Stimulated activated CD4-positive, alpha-beta T cell treated with anti-CD3 and anti-CD28 coated beads, Interleukin-1b, Interleukin-23, amount 100 ng/mL, for 4 hours (primary cell): ENCODE results near the gene TJP3.

Experiments
- DNase-seq, 2 donors: peaks; one replicate each; pipeline ENCODE4 v3.0.0-alpha.2; 2020; ENCODE audit warnings: low read depth in 2 of 2

The TJP3 gene

DNA sequence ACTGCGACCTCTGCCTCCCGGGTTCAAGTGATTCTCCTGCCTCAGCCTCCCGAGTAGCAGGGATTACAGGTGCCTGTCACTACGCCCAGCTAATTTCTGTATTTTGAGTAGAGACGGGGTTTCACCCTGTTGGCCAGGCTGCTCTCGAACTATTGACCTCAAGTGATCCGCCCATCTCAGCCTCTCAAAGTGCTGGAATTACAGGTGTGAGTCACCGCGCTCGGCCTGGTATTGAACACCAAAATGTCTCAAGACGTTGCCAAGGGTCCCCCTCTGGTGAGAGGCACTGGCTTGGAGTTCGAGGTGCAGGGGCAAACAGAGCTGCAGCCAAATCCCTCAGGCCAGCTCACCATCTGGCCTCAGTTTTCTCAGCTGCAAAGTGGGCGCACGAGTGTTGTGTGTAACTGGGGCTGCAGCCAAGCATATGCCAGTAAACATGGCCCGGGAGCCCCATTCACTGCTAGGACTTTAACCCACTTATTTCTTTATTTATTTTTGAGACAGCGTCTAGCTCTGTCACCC, 8.0 kb downstream of the TJP3 start:
- no peak for DNase-seq

GRCh38 chr19:3719868-3720267, 11.7 kb downstream of the TJP3 start:
- no peak for DNase-seq

DNA sequence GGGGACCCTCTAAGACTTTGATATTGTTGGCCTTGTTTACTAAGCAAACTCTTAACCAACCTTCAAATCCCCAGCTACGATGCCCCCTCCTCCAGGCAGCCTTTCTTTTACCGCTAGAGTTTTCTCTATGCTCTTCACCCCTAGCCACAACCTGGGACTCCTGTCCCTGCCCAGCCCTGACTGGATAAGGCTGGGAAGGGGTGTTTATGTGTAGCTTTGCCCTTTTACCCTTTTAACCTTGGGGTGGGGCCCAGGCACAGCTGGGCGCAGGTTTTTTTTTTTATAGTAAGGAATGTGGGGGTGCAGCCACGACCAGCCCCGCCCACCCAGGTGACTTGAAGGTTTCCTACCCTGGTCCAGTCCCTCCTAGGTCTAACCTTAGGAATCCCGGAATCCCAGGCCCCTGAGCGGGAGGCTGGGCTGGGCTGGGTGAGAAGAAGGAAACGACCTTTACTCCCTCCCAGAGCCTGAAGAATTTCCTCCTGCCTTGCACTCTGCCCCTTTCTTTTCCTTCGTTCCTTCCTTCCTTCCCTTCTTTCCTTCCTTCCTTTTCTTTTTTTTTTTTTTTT, 12.2 kb downstream of the TJP3 start:
- DNase-seq: no peak

DNA sequence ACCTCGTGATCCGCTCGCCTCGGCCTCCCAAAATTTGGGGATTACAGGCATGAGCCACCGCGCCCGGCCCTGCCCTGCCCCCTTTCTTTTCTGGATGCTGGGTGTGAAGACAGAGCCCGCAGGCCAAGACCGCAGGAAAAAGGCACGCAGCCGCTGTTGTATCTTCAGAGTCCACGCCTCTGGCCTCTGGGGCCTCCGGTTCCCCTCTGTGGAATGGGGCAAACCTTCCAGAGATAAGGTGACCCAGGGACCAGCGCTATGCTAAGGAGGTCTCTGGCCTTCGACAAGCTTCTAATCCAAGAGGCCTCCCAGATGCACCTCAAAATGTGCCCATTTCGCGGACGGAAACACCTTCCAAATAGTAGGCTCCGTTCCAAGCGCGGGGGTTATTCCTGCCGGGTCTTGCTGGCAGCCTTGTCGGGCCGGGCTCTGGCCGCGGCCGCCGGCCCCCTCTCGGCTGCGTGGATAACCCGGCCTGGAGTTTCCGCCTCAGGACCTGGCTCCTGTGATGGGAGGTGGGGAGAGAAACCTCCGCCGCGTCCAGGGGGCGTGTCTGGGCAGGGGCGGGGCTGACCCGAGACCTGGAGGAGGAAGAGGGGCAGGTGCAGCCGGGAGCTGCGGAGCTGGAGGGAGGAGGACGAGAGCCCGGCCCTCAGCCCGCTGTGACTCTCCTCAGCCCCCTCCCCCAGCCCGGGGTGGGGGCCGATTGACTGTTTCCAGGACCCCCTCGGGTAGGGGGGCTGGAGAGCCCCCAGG, 13.1 kb downstream of the TJP3 start:
- peak; percentile 77 to 86 for DNase-seq

DNA sequence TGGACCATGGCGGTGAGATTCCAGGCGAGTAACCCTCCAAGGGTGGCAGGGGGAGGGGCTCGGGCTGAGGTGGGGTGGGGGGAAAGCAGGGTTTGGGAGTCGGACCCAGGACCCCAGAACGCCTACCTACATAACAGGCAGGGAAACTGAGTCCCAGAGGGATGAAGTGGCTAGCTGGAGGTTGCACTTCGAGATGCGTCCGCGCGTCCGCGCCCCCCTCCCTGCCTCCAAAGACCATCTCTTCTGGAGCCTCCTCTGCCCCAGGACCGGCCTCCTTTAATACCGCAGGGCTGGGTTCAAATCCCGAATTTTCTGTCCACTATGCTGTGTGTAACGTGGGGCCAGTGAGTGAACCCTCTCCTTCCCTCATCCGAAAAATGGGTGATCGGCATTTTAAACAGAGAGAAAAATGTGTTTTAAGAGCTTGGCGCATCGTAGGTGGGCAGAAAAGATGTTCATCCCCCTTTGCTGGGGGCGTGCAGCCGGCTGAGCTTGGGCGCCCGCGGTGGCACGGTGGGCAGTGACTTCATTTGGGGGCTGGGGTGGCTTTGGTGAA, 13.8 kb downstream of the TJP3 start:
- DNase-seq: no peak

GRCh38 chr19:3722443-3723109, 14.4 kb downstream of the TJP3 start:
- DNase-seq: no peak

DNA sequence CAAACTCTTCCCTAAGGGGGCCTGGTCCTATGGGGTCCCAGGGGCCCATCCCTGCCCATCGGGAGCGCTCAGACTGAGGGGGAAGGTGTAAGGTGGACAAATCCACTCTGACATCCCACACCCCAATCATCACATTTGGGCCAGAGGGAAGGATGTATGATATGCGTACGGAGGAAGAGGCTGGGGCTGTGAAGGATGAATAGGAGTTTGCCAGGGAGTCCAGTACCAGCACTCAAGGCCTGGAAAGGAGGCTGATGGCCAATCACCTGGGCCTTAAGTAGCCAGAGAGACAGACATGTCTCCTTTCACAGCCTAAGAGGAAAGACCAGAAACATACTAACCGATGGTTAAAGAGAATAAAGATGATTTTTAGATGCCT, 14.9 kb downstream of the TJP3 start:
- DNase-seq: no peak

GRCh38 chr19:3723883-3724282, 15.7 kb downstream of the TJP3 start:
- no peak for DNase-seq

GRCh38 chr19:3725121-3725520, 16.9 kb downstream of the TJP3 start:
- no peak for DNase-seq

DNA sequence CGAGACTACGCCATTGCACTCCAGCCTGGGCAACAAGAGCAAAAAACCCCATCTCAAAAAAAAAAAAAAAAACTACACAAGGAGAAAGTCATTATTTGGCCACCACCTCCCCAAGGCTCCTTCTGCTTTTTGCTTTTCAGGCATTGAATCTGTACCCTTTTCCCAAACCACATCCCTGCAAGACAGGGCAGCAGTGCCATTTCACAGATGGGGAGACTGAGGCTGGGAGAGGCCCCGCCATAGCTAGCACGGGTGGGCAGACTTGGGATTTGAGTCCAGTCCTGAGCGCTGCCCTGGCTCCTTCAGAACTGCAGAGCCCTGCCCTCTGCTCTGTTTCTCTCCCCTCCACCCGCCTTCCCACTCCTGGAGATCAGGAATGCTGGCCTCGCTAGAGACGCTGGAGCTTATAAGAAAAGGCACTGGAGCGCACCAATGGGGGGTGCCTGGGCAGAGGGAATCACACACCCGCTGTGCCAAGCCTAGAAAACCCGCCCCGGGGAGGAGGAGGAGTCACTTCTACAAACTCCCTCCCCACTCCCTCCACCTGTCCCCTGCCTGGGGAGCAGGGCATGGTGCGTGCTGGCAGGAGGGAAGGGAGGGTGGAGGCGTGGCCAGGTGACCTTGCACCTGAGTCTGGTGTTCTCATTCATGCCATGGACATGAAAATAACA, 17.6 kb downstream of the TJP3 start:
- DNase-seq: no peak

DNA sequence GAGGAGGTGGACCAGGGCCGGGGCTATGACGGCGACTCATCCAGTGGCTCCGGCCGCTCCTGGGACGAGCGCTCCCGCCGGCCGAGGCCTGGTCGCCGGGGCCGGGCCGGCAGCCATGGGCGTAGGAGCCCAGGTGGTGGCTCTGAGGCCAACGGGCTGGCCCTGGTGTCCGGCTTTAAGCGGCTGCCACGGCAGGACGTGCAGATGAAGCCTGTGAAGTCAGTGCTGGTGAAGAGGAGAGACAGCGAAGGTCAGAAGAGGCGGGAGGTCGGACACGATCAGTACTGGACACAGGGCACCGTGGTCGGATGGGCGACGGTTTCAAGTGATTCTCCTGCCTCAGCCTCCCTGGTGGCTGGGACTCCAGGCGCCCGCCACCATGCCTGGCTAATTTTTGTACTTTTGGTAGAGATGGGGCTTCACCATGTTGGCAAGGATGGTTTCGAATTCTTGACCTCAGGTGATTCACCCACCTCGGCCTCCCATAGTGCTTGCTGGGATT, 22.3 kb downstream of the TJP3 start:
- no peak for DNase-seq

GRCh38 chr19:3732108-3732507, 23.9 kb downstream of the TJP3 start:
- DNase-seq: no peak

- DNase-seq: no peak
Observed at GRCh38 chr19:3733549-3734309, 25.5 kb downstream of the TJP3 start.

GRCh38 chr19:3734310-3734600, 26.1 kb downstream of the TJP3 start:
- DNase-seq: no peak

DNA sequence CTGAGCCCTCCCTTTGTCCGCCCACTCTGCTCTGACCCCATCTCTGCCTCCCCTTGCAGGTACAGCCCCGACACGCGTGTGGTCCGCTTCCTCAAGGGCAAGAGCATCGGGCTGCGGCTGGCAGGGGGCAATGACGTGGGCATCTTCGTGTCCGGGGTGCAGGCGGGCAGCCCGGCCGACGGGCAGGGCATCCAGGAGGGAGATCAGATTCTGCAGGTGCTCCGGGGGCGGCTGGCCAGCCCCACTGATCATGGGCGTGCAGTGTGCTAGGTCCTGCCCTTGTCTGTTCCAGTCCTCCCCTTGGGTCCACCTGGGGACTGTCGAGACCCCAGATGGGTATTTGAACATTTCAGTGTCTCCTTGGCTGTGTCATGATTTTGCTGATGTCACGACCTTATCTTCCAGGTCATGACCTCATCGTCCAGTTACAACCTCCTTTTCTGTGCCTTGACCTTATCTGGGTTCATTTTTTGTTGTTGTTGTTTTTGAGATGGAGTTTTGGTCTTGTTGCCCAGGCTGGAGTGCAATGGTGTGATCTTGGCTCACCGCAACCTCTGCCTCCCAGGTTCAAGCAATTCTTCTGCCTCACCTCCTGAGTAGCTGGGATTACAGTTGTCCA, 28.0 kb downstream of the TJP3 start:
- no peak for DNase-seq

DNA sequence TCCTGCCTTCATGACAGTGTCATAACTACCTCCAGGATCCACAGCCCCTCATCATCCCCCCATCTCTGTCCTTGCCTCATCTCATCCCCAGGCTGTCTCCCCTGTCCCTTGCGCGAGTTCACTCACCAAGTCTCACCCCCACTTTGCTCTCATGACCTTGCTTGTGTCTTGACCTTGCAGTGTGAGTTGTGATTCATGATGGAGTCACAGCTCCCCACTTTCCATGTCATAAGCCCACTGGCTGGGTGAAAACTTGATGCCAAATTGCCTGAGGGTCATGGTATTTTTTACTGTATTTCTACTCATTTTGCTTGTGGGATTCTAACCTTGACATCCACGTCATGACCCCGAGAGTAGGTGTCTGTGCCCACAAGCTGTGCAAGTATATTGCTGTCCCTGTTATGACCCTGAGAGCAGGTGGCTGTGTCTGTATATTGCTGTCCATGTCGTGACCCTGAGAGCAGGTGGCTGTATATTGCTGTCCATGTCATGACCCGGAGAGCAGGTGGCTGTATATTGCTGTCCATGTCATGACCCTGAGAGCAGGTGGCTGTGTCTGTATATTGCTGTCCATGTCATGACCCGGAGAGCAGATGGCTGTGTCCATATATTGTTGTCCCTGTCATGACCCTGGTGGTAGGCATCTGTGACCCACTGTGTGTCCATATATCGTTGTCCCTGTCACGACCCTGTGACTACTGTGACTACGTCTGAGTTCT, 29.5 kb downstream of the TJP3 start:
- DNase-seq: no peak

- no peak for DNase-seq
Observed at GRCh38 chr19:3738477-3739220, 30.5 kb downstream of the TJP3 start.

DNA sequence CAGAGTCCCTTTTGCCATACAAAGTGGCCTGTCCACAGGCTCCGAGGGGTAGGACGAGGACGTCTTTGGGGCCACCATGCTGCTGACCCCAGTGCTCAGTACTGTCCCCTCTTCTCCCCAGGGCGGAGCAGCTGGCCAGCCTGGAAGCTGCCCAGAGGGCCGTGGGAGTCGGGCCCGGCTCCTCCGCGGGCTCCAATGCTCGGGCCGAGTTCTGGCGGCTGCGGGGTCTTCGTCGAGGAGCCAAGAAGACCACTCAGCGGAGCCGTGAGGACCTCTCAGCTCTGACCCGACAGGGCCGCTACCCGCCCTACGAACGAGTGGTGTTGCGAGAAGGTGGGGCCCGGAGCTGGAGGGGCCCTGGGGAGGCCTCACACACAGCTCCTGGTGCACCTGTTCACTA, 32.2 kb downstream of the TJP3 start:
- no peak for DNase-seq

GRCh38 chr19:3743486-3743885, 35.3 kb downstream of the TJP3 start:
- no peak for DNase-seq
